ENCODE measurements around the gene PNRC1. TPM values are rescaled to one million over a fixed set of nuclear protein-coding genes. Genes with fewer than 3 reads are reported as not detected.

The PNRC1 gene
- total and polyA plus RNA-seq, 8 donors, result 143 to 186 (median 159) TPM

- DNase-seq (no peak), ATAC-seq (no peak)
- no peak overlapping the region for H3K4me3 ChIP-seq
Measured at GRCh38 chr6:89048985-89049384, 31.6 kb upstream of the PNRC1 start.

GRCh38 chr6:89050155-89050554 lies 30.4 kb upstream of the PNRC1 start:
- ATAC-seq (peak; percentile 80), DNase-seq (peak in 2 of 4 donors; percentile 70 to 77)
- H3K4me3 ChIP-seq, result no peak overlapping the region
- H3K27ac ChIP-seq, result peak overlapping the region in 1 of 2 donors; percentile 67
- TF ChIP-seq CTCF (IDR thresholded peaks at IDR 0.05), result no peak
- intact Hi-C loops (cut with DNase I), result no loop called here
- H3K36me3 ChIP-seq, result no peaks in the 10 kb centered on the region
- peaks cover 4 to 56% of the 10 kb centered on the region in 2 donors for H3K4me1 ChIP-seq
- H3K9me3 ChIP-seq, result no peaks in the 10 kb centered on the region
- H3K27me3 ChIP-seq, result no peaks in the 10 kb centered on the region

More at GRCh38 chr6:89048985-89049384, 31.6 kb upstream of the PNRC1 start:
- Histone ChIP-seq H3K4me1 (peaks cover 4 to 67% of the 10 kb centered on the region in 2 donors), H3K27ac (no peak overlapping the region), H3K27me3 (no peaks in the 10 kb centered on the region), H3K9me3 (no peaks in the 10 kb centered on the region), H3K36me3 (no peaks in the 10 kb centered on the region)
- no peak for TF ChIP-seq CTCF (IDR thresholded peaks at IDR 0.05)
- intact Hi-C loops (cut with DNase I), result no loop called here

GRCh38 chr6:89050697-89051096 lies 29.9 kb upstream of the PNRC1 start:
- ATAC-seq, result peak; percentile 48
- Histone ChIP-seq H3K27ac (peak overlapping the region in 1 of 2 donors; percentile 67), H3K36me3 (no peaks in the 10 kb centered on the region), H3K4me1 (peaks cover 4 to 51% of the 10 kb centered on the region in 2 donors), H3K9me3 (no peaks in the 10 kb centered on the region), H3K27me3 (no peaks in the 10 kb centered on the region), H3K4me3 (no peak overlapping the region)
- no peak for TF ChIP-seq CTCF (IDR thresholded peaks at IDR 0.05)
- intact Hi-C loops (cut with DNase I), result no loop called here
- no peak for DNase-seq

GRCh38 chr6:89051676-89052075 lies 28.9 kb upstream of the PNRC1 start:
- Histone ChIP-seq H3K27me3 (no peaks in the 10 kb centered on the region), H3K36me3 (no peaks in the 10 kb centered on the region), H3K4me1 (peaks cover 4 to 50% of the 10 kb centered on the region in 2 donors), H3K9me3 (no peaks in the 10 kb centered on the region), H3K27ac (peak overlapping the region in 1 of 2 donors; percentile 67), H3K4me3 (no peak overlapping the region)
- TF ChIP-seq CTCF (IDR thresholded peaks at IDR 0.05), result no peak
- ATAC-seq (no peak), DNase-seq (no peak)
- intact Hi-C loops (cut with DNase I), result no loop called here

GRCh38 chr6:89054208-89054607 lies 26.3 kb upstream of the PNRC1 start:
- Histone ChIP-seq H3K9me3 (no peaks in the 10 kb centered on the region), H3K36me3 (no peaks in the 10 kb centered on the region), H3K27me3 (no peaks in the 10 kb centered on the region), H3K27ac (no peak overlapping the region), H3K4me3 (no peak overlapping the region), H3K4me1 (peaks cover 4 to 26% of the 10 kb centered on the region in 2 donors)
- ATAC-seq (no peak), DNase-seq (no peak)
- intact Hi-C loops (cut with DNase I), result no loop called here
- no peak for TF ChIP-seq CTCF (IDR thresholded peaks at IDR 0.05)

Measured in left lung (tissue), 10 donors.